Cardiac muscle cell (in vitro differentiated cells and primary cell): ENCODE measurements around the gene PARD3. TPM values are rescaled to one million over a fixed set of nuclear protein-coding genes. Genes with fewer than 3 reads are reported as not detected.

Experiments used
- DNase-seq, 2 donors: peaks; one replicate each; pipeline versions ENCODE4 v3.0.0 to v3.0.0-alpha.2; 2010 to 2017; ENCODE audit warnings: low read depth in 1 of 2, low spot score in 1 of 2
- H3K27ac ChIP-seq: fragments of 200-600 bp; sonication (generic); 2 replicates; pipeline ENCODE4 v1.5.1; 2016
- H3K27me3 ChIP-seq: fragments of 200-600 bp; sonication (generic); 2 replicates; pipeline ENCODE4 v1.6.0; 2016; ENCODE audit warnings: control low read depth
- H3K36me3 ChIP-seq: fragments of 200-600 bp; sonication (generic); 2 replicates; pipeline ENCODE4 v1.5.1; 2016; ENCODE audit warnings: control low read depth
- H3K4me1 ChIP-seq: fragments of 200-600 bp; sonication (generic); 2 replicates; pipeline ENCODE4 v1.8.1; 2017; ENCODE audit warnings: low read depth, mild to moderate bottlenecking, mixed run types
- H3K4me3 ChIP-seq: fragments of 200-600 bp; sonication (generic); 2 replicates; pipeline ENCODE4 v1.5.1; 2016; ENCODE audit warnings: mild to moderate bottlenecking
- H3K9me3 ChIP-seq: fragments of 200-600 bp; sonication (generic); 2 replicates; pipeline ENCODE4 v1.5.1; 2017; ENCODE audit warnings: low read depth, mild to moderate bottlenecking, control low read depth
- polyA plus RNA-seq: library from polyadenylated mRNA; unstranded; fragments of >200 nt; fragmentation: Nextera tagmentation; extraction: Ambion mirVana; gene quantifications from 2 replicates; pipeline ENCODE4 v1.2.1, GENCODE V29; 2016
- total RNA-seq: library from RNA; depleted of rRNA; stranded (reverse); fragments of >200 nt; gene quantifications from 2 replicates; pipeline ENCODE4 v1.2.3, GENCODE V29; 2016
- TF ChIP-seq, protein P1 (sequence below): IDR thresholded peaks from 2 replicates; pipeline ENCODE4 v1.5.1; 2012; ENCODE audit warnings: low read depth, mild to moderate bottlenecking, low read length

PARD3 gene
- total and polyA plus RNA-seq, 2 experiments from 2014 or later = 36.5 to 64.8 TPM

DNA sequence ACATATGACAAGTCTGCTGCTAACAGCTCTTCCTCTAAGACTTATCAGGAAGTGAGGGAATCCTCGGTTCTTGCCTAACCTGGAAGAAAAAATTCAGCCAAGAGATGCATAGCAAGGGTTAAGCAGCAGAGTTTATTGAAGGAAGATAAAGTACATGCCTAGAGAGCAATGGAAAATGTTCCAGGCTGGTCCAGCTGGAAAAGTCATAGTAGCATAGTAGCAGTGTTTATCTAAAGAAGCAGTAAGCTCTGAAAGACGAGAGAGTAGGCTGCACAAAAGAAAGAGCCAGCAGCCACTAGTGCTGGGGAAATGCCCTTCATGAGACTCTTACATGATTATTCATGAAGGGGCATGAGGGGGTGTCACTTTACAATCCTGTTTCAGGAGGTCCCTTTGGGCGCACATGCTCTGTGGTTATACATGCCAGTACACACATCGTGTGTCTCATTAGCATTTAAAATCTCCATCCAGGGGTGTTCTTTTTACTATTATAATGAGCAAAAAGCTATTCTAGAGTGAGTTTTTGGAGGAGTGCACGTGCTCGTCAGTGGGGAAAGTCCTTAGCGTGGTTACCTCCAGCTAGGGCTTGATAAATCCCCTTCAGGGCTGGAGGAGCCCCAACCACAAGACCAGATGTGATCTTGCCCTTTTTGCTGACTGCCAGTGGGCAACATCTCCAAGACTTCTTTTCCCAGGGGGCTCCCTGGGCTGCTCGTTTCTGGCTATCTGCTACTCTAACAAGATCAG lies 716.1 kb downstream of the PARD3 start:
- TF ChIP-seq, protein P1, sequence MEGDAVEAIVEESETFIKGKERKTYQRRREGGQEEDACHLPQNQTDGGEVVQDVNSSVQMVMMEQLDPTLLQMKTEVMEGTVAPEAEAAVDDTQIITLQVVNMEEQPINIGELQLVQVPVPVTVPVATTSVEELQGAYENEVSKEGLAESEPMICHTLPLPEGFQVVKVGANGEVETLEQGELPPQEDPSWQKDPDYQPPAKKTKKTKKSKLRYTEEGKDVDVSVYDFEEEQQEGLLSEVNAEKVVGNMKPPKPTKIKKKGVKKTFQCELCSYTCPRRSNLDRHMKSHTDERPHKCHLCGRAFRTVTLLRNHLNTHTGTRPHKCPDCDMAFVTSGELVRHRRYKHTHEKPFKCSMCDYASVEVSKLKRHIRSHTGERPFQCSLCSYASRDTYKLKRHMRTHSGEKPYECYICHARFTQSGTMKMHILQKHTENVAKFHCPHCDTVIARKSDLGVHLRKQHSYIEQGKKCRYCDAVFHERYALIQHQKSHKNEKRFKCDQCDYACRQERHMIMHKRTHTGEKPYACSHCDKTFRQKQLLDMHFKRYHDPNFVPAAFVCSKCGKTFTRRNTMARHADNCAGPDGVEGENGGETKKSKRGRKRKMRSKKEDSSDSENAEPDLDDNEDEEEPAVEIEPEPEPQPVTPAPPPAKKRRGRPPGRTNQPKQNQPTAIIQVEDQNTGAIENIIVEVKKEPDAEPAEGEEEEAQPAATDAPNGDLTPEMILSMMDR = no peak
- H3K36me3 ChIP-seq = no peaks in the 10 kb centered on the region

DNA sequence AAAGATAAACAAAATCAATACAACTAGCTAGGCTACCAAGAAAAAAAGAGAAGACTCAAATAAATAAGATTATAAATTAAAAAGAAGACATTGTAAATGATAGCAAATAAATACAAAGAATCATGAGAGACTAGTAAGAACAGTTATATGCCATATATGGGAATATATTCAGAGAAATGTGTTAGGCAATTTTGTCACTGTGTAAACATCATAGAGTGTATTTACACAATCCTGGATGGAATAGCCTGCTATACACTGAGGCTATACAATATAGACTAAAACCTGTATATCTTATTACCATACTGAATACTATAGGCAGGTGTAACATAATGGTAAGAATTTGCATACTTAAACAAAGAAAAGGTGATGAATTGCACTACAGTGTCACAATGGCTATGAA lies 717.4 kb downstream of the PARD3 start:
- DNase-seq = no peak
- no peaks in the 10 kb centered on the region for H3K27me3 ChIP-seq
- TF ChIP-seq, protein P1 = no peak

More for the DNA sequence above, 716.1 kb downstream of the PARD3 start:
- no peak overlapping the region for H3K4me3 ChIP-seq
- no peak overlapping the region for H3K27ac ChIP-seq
- no peaks in the 10 kb centered on the region for H3K27me3 ChIP-seq
- H3K9me3 ChIP-seq = no peaks in the 10 kb centered on the region
- no peak for DNase-seq
- H3K4me1 ChIP-seq = no peaks in the 10 kb centered on the region

DNA sequence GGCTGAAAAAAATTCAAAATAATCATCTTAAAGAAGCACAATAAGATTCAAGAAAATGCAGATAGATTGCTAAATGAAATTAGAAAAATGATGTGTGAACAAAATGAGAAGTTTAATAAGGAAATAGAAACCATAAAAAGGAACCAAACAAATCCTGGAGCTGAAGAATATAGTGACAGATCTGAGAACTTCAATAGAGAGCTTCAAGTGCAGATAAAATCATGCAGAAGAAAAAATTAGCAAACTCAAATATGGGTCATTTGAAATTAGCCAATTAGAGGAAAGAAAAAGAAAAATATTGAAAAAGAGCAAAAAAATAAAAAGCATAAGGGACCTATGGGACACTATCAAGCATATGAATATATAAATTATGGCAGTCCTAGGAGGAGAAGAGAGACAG lies 720.1 kb downstream of the PARD3 start:
- no peak for DNase-seq
- H3K4me3 ChIP-seq = no peak overlapping the region
- H3K36me3 ChIP-seq = no peaks in the 10 kb centered on the region
- no peaks in the 10 kb centered on the region for H3K27me3 ChIP-seq
- H3K27ac ChIP-seq = no peak overlapping the region
- TF ChIP-seq, protein P1 = no peak
- no peaks in the 10 kb centered on the region for H3K4me1 ChIP-seq
- H3K9me3 ChIP-seq = no peaks in the 10 kb centered on the region

More for the DNA sequence above, 717.4 kb downstream of the PARD3 start:
- Histone ChIP-seq H3K36me3 (no peaks in the 10 kb centered on the region), H3K4me3 (no peak overlapping the region), H3K9me3 (no peaks in the 10 kb centered on the region), H3K27ac (no peak overlapping the region), H3K4me1 (no peaks in the 10 kb centered on the region)

DNA sequence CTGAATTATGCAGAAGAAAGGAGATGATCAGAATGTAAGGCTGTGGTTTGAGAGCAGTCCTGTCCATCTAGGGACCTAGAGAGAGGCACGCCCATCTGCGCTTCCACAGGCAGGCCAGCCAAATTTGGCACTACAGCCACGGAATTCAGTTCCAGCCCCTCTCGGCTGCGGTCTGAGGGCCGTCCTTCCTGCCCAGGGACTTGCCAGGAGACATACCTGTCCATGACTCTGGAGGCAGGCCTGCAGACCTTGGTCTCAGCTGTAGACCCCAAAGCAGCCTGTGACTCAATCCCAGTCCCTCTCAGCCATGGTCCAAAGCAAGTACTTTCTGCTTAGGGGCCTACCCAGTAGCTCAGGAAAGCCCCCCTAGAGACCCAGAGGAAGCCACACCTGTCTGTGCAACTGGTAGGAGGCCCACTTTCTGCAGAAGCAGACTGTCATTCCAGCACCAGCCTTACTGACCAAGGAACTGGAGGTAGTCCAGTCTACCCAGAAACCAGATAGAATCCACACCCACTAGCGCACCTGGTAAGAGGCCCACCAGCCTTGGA lies 720.9 kb downstream of the PARD3 start:
- no peak for DNase-seq
- Histone ChIP-seq H3K27me3 (no peaks in the 10 kb centered on the region), H3K4me1 (no peaks in the 10 kb centered on the region), H3K36me3 (no peaks in the 10 kb centered on the region), H3K9me3 (no peaks in the 10 kb centered on the region), H3K4me3 (no peak overlapping the region), H3K27ac (no peak overlapping the region)
- TF ChIP-seq, protein P1 = no peak

DNA sequence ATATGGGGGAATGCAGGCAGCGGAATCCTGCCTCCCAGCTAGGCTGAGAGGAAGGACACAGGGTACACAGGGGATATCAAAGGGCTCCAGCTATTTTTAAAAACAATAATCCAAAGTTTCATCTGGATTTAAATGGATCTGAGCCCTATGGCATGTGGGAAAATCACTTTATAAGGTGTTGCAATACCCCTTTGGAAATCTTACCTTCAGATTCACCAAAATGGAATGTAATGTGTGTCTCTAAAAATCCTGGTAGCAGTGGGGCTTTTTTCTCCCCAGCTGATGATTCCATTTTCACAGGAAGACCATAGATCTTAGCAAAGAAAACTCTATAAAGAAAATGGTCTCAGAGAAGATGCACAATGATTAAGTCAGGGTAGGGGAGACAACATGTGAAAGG lies 722.2 kb downstream of the PARD3 start:
- Histone ChIP-seq H3K9me3 (no peaks in the 10 kb centered on the region), H3K36me3 (no peaks in the 10 kb centered on the region), H3K4me1 (no peaks in the 10 kb centered on the region), H3K27me3 (no peaks in the 10 kb centered on the region), H3K27ac (no peak overlapping the region), H3K4me3 (no peak overlapping the region)
- DNase-seq = no peak
- TF ChIP-seq, protein P1 = no peak
